Effector memory CD4-positive, alpha-beta T cell (primary cell): ENCODE data around the gene ADGRB2.

ENCODE experiments used
- DNase-seq, 3 donors: peaks; one replicate each; pipeline ENCODE4 v3.0.0-alpha.2; 2020
- H3K27ac ChIP-seq: 2 replicates; pipeline ENCODE4 v1.7.0; 2013; ENCODE audit warnings: mild to moderate bottlenecking, low read length, moderate library complexity; ENCODE audit not compliant: insufficient read depth, poor library complexity, severe bottlenecking
- H3K27me3 ChIP-seq: replicated peaks from 2 replicates; pipeline ENCODE4 v1.7.0; 2013; ENCODE audit warnings: mild to moderate bottlenecking, low read length; ENCODE audit not compliant: insufficient read depth, control insufficient read depth, poor library complexity, severe bottlenecking
- H3K36me3 ChIP-seq: 2 replicates; pipeline ENCODE4 v1.7.0; 2013; ENCODE audit warnings: mild to moderate bottlenecking, low read length, moderate library complexity; ENCODE audit not compliant: control insufficient read depth, insufficient read depth
- H3K4me1 ChIP-seq: 2 replicates; pipeline ENCODE4 v1.7.0; 2013; ENCODE audit warnings: low read length, mild to moderate bottlenecking; ENCODE audit not compliant: control insufficient read depth, insufficient read depth, poor library complexity, severe bottlenecking
- H3K4me3 ChIP-seq: 2 replicates; pipeline ENCODE4 v1.7.0; 2013; ENCODE audit warnings: low read length, low read depth, mild to moderate bottlenecking; ENCODE audit not compliant: insufficient read depth, poor library complexity, severe bottlenecking
- H3K9me3 ChIP-seq: 2 replicates; pipeline ENCODE4 v1.7.0; 2013; ENCODE audit warnings: mild to moderate bottlenecking, low read length, moderate library complexity; ENCODE audit not compliant: control insufficient read depth

Gene ADGRB2

GRCh38 chr1:31782421-31783410, 18.6 kb upstream of the ADGRB2 start:
- H3K4me3 ChIP-seq, result no peak overlapping the region
- no peaks in the 10 kb centered on the region for H3K36me3 ChIP-seq
- DNase-seq, result no peak
- H3K27ac ChIP-seq, result no peak overlapping the region
- no peaks in the 10 kb centered on the region for H3K27me3 ChIP-seq
- peaks cover 3% of the 10 kb centered on the region for H3K4me1 ChIP-seq
- no peaks in the 10 kb centered on the region for H3K9me3 ChIP-seq

GRCh38 chr1:31781756-31782371, 17.7 kb upstream of the ADGRB2 start:
- Histone ChIP-seq H3K9me3 (no peaks in the 10 kb centered on the region), H3K27ac (peak overlapping the region; percentile 25), H3K4me1 (peaks cover 3% of the 10 kb centered on the region), H3K4me3 (no peak overlapping the region), H3K36me3 (no peaks in the 10 kb centered on the region), H3K27me3 (no peaks in the 10 kb centered on the region)
- DNase-seq, result no peak

- H3K36me3 ChIP-seq, result no peaks in the 10 kb centered on the region
- peak overlapping the region; percentile 25 for H3K27ac ChIP-seq
- no peaks in the 10 kb centered on the region for H3K9me3 ChIP-seq
- no peaks in the 10 kb centered on the region for H3K27me3 ChIP-seq
- DNase-seq, result no peak
- H3K4me3 ChIP-seq, result no peak overlapping the region
- peaks cover 3% of the 10 kb centered on the region for H3K4me1 ChIP-seq
Measured at GRCh38 chr1:31781138-31781755, 17.1 kb upstream of the ADGRB2 start.

- H3K27me3 ChIP-seq, result no peaks in the 10 kb centered on the region
- H3K9me3 ChIP-seq, result no peaks in the 10 kb centered on the region
- no peak overlapping the region for H3K27ac ChIP-seq
Measured at GRCh38 chr1:31780632-31781031, 16.5 kb upstream of the ADGRB2 start.

GRCh38 chr1:31779687-31780086, 15.5 kb upstream of the ADGRB2 start:
- DNase-seq, result no peak
- Histone ChIP-seq H3K4me1 (peaks cover 3% of the 10 kb centered on the region), H3K9me3 (no peaks in the 10 kb centered on the region), H3K27ac (no peak overlapping the region), H3K36me3 (no peaks in the 10 kb centered on the region), H3K4me3 (no peak overlapping the region), H3K27me3 (no peaks in the 10 kb centered on the region)

More at GRCh38 chr1:31780632-31781031, 16.5 kb upstream of the ADGRB2 start:
- Histone ChIP-seq H3K4me1 (peaks cover 3% of the 10 kb centered on the region), H3K4me3 (no peak overlapping the region), H3K36me3 (no peaks in the 10 kb centered on the region)
- DNase-seq, result no peak

GRCh38 chr1:31778763-31779488, 14.8 kb upstream of the ADGRB2 start:
- no peak overlapping the region for H3K27ac ChIP-seq
- DNase-seq, result no peak

GRCh38 chr1:31776516-31776915, 12.4 kb upstream of the ADGRB2 start:
- no peak overlapping the region for H3K27ac ChIP-seq
- H3K4me3 ChIP-seq, result no peak overlapping the region
- peaks cover 19% of the 10 kb centered on the region for H3K4me1 ChIP-seq
- H3K9me3 ChIP-seq, result no peaks in the 10 kb centered on the region
- no peaks in the 10 kb centered on the region for H3K27me3 ChIP-seq
- no peak for DNase-seq
- H3K36me3 ChIP-seq, result no peaks in the 10 kb centered on the region

More at GRCh38 chr1:31778763-31779488, 14.8 kb upstream of the ADGRB2 start:
- Histone ChIP-seq H3K4me1 (peaks cover 3% of the 10 kb centered on the region), H3K9me3 (no peaks in the 10 kb centered on the region), H3K36me3 (no peaks in the 10 kb centered on the region), H3K27me3 (no peaks in the 10 kb centered on the region), H3K4me3 (no peak overlapping the region)

GRCh38 chr1:31776032-31776431, 11.9 kb upstream of the ADGRB2 start:
- Histone ChIP-seq H3K27me3 (no peaks in the 10 kb centered on the region), H3K4me3 (no peak overlapping the region), H3K9me3 (no peaks in the 10 kb centered on the region), H3K36me3 (no peaks in the 10 kb centered on the region), H3K4me1 (peaks cover 20% of the 10 kb centered on the region), H3K27ac (no peak overlapping the region)
- DNase-seq, result no peak

- Histone ChIP-seq H3K27ac (no peak overlapping the region), H3K27me3 (no peaks in the 10 kb centered on the region), H3K4me1 (peaks cover 20% of the 10 kb centered on the region), H3K36me3 (no peaks in the 10 kb centered on the region), H3K4me3 (no peak overlapping the region), H3K9me3 (no peaks in the 10 kb centered on the region)
- no peak for DNase-seq
Measured at GRCh38 chr1:31775210-31775999, 11.3 kb upstream of the ADGRB2 start.
